Measurements from ENCODE around the gene SNRK.

Gene SNRK

DNA sequence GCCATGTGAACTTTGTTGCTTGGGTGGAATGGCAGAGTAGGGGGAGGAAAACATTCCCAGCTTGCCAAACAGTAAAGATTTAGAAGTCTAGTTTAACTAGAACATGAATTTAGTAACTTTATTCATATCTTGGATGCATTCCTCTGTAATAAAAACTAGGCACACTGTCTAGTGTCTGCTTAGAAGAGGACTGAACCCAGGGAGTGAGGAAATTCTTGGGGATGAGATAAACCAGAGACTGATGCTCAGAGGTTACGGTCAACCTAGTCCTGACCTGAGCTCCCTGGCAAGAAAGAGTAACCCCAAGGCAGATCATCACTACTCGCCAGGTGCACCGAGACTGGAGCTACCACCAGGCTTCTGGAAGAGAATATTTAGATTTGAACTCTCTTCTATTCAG, 58.2 kb downstream of the SNRK start:
- Histone ChIP-seq H3K4me1 (ENCODE audit: low read length) (no peaks in the 10 kb centered on the region), H3K4me2 (ENCODE audit: low read length) (no peak overlapping the region), H3K9ac (ENCODE audit: low read length) (no peak overlapping the region), H3K79me2 (ENCODE audit: low read length) (no peaks in the 10 kb centered on the region), H3K36me3 (replicated peaks; ENCODE audit: low read depth, low read length) (peaks cover 57% of the 10 kb centered on the region), H3K4me3 (ENCODE audit: low read length) (no peak overlapping the region), H3K27me3 (ENCODE audit: low read depth, low read length) (no peaks in the 10 kb centered on the region), H4K20me1 (ENCODE audit: insufficient read depth, low read length) (no peaks in the 10 kb centered on the region), H3K9me3 (ENCODE audit: insufficient read depth, low read length) (no peaks in the 10 kb centered on the region), H2AFZ (ENCODE audit: low read depth, low read length) (no peak overlapping the region), H3K27ac (ENCODE audit: low read length) (no peak overlapping the region)
- TF ChIP-seq, protein P1, sequence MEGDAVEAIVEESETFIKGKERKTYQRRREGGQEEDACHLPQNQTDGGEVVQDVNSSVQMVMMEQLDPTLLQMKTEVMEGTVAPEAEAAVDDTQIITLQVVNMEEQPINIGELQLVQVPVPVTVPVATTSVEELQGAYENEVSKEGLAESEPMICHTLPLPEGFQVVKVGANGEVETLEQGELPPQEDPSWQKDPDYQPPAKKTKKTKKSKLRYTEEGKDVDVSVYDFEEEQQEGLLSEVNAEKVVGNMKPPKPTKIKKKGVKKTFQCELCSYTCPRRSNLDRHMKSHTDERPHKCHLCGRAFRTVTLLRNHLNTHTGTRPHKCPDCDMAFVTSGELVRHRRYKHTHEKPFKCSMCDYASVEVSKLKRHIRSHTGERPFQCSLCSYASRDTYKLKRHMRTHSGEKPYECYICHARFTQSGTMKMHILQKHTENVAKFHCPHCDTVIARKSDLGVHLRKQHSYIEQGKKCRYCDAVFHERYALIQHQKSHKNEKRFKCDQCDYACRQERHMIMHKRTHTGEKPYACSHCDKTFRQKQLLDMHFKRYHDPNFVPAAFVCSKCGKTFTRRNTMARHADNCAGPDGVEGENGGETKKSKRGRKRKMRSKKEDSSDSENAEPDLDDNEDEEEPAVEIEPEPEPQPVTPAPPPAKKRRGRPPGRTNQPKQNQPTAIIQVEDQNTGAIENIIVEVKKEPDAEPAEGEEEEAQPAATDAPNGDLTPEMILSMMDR (IDR thresholded peaks at IDR 0.05; ENCODE audit: low read depth, low read length): no peak
- TF ChIP-seq EZH2phosphoT487 (IDR thresholded peaks at IDR 0.05; ENCODE audit: low read depth): no peak

DNA sequence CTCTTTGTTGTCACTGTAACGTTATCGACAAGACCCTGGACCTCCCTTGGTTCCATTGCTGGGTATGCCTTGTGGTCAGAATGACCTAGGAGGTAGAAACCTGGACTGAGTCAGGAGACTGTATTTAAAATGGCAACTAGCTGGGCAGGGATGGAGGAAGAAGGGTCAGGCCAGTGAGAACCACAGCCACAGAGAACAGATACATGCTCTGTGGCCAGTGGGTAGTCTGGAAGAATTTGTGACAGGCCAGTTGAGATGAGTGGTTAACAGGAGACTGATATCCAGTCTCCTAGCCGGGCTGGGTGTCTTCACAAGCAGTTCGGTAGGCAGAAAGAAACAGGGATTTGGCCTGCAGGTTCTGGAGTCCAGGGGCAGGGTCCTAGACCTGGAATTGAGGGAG, 58.9 kb downstream of the SNRK start:
- peaks cover 60% of the 10 kb centered on the region for H3K36me3 ChIP-seq (replicated peaks; ENCODE audit: low read depth, low read length)
- TF ChIP-seq EZH2phosphoT487 (IDR thresholded peaks at IDR 0.05; ENCODE audit: low read depth): no peak
- TF ChIP-seq, protein P1 (IDR thresholded peaks at IDR 0.05; ENCODE audit: low read depth, low read length): no peak
- H3K9me3 ChIP-seq (ENCODE audit: insufficient read depth, low read length): no peaks in the 10 kb centered on the region

DNA sequence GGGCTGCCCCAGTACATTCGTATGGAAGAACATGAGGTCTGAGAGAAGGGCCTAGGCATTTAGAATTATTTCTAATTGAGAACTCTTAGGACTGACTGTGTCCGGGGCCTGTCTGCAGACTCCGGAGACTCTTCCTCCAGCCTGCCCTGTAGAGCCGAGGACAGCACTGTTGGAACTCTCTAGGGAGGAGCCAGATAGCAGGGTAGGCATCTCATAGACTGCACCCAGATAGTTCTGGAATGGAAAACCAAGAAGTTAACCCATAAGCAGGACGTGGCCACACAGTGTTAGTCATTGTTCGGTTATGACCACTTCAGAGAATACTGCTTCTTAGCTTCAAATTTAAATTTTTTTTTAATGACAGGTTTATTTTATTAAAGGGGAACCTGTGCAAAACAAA, 59.5 kb downstream of the SNRK start:
- no peak overlapping the region for H3K4me3 ChIP-seq (ENCODE audit: low read length)
- H3K27me3 ChIP-seq (ENCODE audit: low read depth, low read length): no peaks in the 10 kb centered on the region
- H4K20me1 ChIP-seq (ENCODE audit: insufficient read depth, low read length): no peaks in the 10 kb centered on the region
- H3K4me1 ChIP-seq (ENCODE audit: low read length): no peaks in the 10 kb centered on the region
- H3K36me3 ChIP-seq (replicated peaks; ENCODE audit: low read depth, low read length): peaks cover 56% of the 10 kb centered on the region
- H3K27ac ChIP-seq (ENCODE audit: low read length): no peak overlapping the region
- H3K79me2 ChIP-seq (ENCODE audit: low read length): no peaks in the 10 kb centered on the region
- H2AFZ ChIP-seq (ENCODE audit: low read depth, low read length): no peak overlapping the region
- H3K4me2 ChIP-seq (ENCODE audit: low read length): no peak overlapping the region
- H3K9ac ChIP-seq (ENCODE audit: low read length): no peak overlapping the region
- no peak for TF ChIP-seq EZH2phosphoT487 (IDR thresholded peaks at IDR 0.05; ENCODE audit: low read depth)
- TF ChIP-seq, protein P1 (IDR thresholded peaks at IDR 0.05; ENCODE audit: low read depth, low read length): no peak
- no peaks in the 10 kb centered on the region for H3K9me3 ChIP-seq (ENCODE audit: insufficient read depth, low read length)

More for the DNA sequence above, 58.9 kb downstream of the SNRK start:
- Histone ChIP-seq H3K27ac (ENCODE audit: low read length) (no peak overlapping the region), H4K20me1 (ENCODE audit: insufficient read depth, low read length) (no peaks in the 10 kb centered on the region), H3K4me2 (ENCODE audit: low read length) (no peak overlapping the region), H2AFZ (ENCODE audit: low read depth, low read length) (no peak overlapping the region), H3K27me3 (ENCODE audit: low read depth, low read length) (no peaks in the 10 kb centered on the region), H3K79me2 (ENCODE audit: low read length) (no peaks in the 10 kb centered on the region), H3K4me1 (ENCODE audit: low read length) (no peaks in the 10 kb centered on the region), H3K4me3 (ENCODE audit: low read length) (no peak overlapping the region), H3K9ac (ENCODE audit: low read length) (no peak overlapping the region)

DNA sequence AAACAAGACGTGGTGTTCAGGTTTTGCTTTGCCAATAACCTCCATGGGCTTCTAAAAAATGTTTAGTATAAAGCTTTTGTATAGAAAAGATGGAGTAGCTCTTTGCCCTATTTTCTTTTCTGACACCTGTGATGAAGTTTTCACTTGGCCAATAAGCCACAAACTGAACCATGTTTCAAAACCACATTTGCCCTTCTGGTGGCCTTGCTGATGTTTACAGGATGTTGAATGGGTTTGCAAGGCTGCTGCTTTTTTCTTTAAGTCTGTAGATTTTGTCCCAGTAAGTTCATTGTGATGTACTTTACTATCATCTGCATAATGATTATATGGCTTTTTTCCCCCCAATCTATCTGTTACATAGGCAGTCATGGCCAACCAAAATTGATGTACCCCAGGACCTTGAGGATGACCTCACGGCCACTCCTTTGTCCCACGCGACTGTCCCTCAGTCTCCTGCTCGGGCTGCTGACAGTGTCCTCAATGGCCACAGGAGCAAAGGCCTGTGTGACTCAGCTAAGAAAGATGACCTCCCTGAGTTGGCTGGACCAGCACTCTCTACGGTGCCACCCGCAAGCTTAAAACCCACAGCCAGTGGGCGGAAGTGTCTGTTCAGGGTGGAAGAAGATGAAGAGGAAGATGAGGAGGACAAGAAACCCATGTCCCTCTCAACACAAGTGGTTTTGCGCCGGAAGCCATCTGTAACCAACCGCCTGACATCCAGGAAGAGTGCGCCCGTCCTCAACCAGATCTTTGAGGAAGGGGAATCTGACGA, 60.8 kb downstream of the SNRK start:
- peaks cover 56% of the 10 kb centered on the region for H3K36me3 ChIP-seq (replicated peaks; ENCODE audit: low read depth, low read length)
- no peaks in the 10 kb centered on the region for H4K20me1 ChIP-seq (ENCODE audit: insufficient read depth, low read length)
- H3K27me3 ChIP-seq (ENCODE audit: low read depth, low read length): no peaks in the 10 kb centered on the region
- no peak overlapping the region for H2AFZ ChIP-seq (ENCODE audit: low read depth, low read length)
- H3K9me3 ChIP-seq (ENCODE audit: insufficient read depth, low read length): no peaks in the 10 kb centered on the region
- TF ChIP-seq, protein P1 (IDR thresholded peaks at IDR 0.05; ENCODE audit: low read depth, low read length): no peak
- TF ChIP-seq EZH2phosphoT487 (IDR thresholded peaks at IDR 0.05; ENCODE audit: low read depth): no peak
- H3K27ac ChIP-seq (ENCODE audit: low read length): no peak overlapping the region
- no peaks in the 10 kb centered on the region for H3K4me1 ChIP-seq (ENCODE audit: low read length)
- no peaks in the 10 kb centered on the region for H3K79me2 ChIP-seq (ENCODE audit: low read length)
- no peak overlapping the region for H3K4me3 ChIP-seq (ENCODE audit: low read length)
- H3K4me2 ChIP-seq (ENCODE audit: low read length): no peak overlapping the region
- no peak overlapping the region for H3K9ac ChIP-seq (ENCODE audit: low read length)

All from OCI-LY3 (cell line).